Measurements from ENCODE around the gene ADM.

DNA sequence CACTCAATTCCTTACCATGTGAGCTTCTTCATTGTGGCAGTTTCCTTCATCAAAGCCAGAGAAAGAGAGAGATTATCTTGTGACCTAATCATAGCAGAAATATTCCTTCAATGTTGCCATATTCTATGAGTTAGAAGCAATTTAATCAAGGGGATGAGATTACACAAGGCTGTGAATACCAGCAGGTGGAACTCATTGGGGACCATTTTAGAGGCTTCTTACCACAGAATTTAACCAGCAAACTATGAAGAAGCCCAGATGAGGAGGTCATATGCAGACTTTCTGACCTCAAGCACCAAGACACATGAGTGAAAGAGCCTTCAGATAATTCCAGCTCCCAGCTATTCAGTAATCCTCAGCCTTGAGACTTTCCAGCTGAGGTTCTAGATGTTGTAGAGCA is 51.3 kb downstream of the ADM start:
- TF ChIP-seq, protein P1, sequence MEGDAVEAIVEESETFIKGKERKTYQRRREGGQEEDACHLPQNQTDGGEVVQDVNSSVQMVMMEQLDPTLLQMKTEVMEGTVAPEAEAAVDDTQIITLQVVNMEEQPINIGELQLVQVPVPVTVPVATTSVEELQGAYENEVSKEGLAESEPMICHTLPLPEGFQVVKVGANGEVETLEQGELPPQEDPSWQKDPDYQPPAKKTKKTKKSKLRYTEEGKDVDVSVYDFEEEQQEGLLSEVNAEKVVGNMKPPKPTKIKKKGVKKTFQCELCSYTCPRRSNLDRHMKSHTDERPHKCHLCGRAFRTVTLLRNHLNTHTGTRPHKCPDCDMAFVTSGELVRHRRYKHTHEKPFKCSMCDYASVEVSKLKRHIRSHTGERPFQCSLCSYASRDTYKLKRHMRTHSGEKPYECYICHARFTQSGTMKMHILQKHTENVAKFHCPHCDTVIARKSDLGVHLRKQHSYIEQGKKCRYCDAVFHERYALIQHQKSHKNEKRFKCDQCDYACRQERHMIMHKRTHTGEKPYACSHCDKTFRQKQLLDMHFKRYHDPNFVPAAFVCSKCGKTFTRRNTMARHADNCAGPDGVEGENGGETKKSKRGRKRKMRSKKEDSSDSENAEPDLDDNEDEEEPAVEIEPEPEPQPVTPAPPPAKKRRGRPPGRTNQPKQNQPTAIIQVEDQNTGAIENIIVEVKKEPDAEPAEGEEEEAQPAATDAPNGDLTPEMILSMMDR (IDR thresholded peaks at IDR 0.05): no peak
- no peak for TF ChIP-seq POLR2A (IDR thresholded peaks at IDR 0.05; ENCODE audit: low read depth)
